Lower leg skin (tissue), 4 donors: ENCODE data around the gene MRPL58. TPM values are rescaled to one million over a fixed set of nuclear protein-coding genes. Genes with fewer than 3 reads are reported as not detected.
"Not testable (repeated sequence)": the region's sequence is repeated elsewhere in the genome, so short reads cannot be mapped to it uniquely, and the experiment has no call there.

Source experiments
- DNase-seq, 2 donors: peaks; one replicate each; pipeline ENCODE4 v3.0.0-alpha.2; 2019; ENCODE audit warnings: low spot score in 2 of 2
- H3K4me3 ChIP-seq: fragments of 200-600 bp; sonication (generic); 2 replicates; pipeline ENCODE4 v1.5.1; 2017; ENCODE audit warnings: mild to moderate bottlenecking, low read depth; ENCODE audit not compliant: poor library complexity, severe bottlenecking
- POLR2A ChIP-seq, 2 donors: fragments of 450-650 bp; IDR thresholded peaks; one replicate each; pipeline ENCODE4 v1.6.1; 2016 to 2017; ENCODE audit warnings: antibody characterized with exemption in 2 of 2, mild to moderate bottlenecking in 1 of 2, moderate library complexity in 1 of 2
- WGBS, 2 donors: methylation state at CpG; one replicate each; pipeline ENCODE4 v1.1.5; 2018; 5-methylcytosine and 5-hydroxymethylcytosine counted together
- intact Hi-C: fragments of 100-400 bp; cut with DNase I; formaldehyde crosslinking; loops from one replicate; pipeline ENCODE4 v1.15.0; 2023; ENCODE audit warnings: low total_unique reads
- total RNA-seq, 4 donors: library from RNA; depleted of rRNA; stranded (reverse); fragments of >200 nt; gene quantifications; one replicate each; pipeline ENCODE4 v1.1.0, GENCODE V29; 2016
- TF ChIP-seq, protein P1 (sequence below), 3 donors: fragments of 450-650 bp; IDR thresholded peaks; one replicate each; pipeline ENCODE4 v1.5.1; 2016; ENCODE audit warnings: antibody characterized with exemption in 3 of 3, mild to moderate bottlenecking in 3 of 3, moderate library complexity in 2 of 3

MRPL58 gene
- total RNA-seq, 4 donors from 2014 or later = 48.6 to 76.4 (median 58.8) TPM

DNA sequence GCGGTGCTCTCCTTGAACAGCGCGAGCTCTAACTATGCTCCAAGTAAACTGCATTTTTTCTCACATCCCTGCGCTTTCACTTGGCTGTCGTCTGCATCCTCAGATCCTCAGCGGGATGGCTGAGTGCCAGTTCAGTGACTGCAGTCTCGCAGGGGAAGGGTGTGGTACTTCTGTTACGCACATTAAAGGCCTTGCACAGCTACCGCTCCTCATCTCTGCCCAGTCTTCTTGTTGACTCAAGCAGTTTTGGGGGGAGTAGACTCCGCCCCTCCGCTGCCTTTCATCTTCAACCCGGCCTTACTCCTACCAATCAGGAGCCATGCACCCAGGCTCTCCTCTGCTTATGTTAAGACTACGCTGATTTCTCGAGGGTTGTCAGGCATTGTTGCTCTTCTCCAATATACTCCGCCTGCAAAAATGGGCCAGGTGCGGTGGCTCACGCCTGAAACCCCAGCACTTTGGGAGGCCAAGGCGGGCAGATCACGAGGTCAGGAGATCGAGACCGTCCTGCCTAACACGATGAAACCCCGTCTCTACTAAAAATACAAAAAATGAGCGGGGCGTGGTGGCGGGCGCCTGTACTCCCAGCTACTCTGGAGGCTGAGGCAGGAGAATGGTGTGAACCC is 24.3 kb downstream of the MRPL58 start:
- WGBS, 2 donors = 43 to 48% methylated on average over 27 of the region's 27 CpGs
- TF ChIP-seq, protein P1, sequence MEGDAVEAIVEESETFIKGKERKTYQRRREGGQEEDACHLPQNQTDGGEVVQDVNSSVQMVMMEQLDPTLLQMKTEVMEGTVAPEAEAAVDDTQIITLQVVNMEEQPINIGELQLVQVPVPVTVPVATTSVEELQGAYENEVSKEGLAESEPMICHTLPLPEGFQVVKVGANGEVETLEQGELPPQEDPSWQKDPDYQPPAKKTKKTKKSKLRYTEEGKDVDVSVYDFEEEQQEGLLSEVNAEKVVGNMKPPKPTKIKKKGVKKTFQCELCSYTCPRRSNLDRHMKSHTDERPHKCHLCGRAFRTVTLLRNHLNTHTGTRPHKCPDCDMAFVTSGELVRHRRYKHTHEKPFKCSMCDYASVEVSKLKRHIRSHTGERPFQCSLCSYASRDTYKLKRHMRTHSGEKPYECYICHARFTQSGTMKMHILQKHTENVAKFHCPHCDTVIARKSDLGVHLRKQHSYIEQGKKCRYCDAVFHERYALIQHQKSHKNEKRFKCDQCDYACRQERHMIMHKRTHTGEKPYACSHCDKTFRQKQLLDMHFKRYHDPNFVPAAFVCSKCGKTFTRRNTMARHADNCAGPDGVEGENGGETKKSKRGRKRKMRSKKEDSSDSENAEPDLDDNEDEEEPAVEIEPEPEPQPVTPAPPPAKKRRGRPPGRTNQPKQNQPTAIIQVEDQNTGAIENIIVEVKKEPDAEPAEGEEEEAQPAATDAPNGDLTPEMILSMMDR (IDR thresholded peaks at IDR 0.05) = no peak
- TF ChIP-seq POLR2A (IDR thresholded peaks at IDR 0.05) = no peak
- intact Hi-C loops = no loop called here

DNA sequence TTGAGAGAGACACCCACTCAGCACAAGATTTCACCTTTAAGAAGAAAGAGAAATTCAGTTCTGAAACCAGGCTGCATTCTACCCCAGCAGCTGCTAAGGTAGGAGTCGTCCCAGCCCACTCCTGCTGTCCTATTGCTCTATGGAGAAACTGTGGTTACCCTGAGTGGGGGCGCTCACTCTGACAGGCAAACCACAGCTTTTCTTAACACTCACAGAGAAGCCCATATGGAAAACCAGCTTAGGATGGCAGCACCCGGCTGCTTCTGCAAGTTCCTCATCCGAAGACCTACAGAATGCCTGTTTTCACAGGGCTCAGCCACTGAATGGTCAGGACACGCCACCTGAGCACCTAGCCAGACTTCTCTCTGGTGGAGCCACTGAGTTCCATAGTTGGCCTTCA is 26.8 kb downstream of the MRPL58 start:
- no peak overlapping the region for H3K4me3 ChIP-seq
- TF ChIP-seq POLR2A (IDR thresholded peaks at IDR 0.05) = no peak
- TF ChIP-seq, protein P1 (IDR thresholded peaks at IDR 0.05) = no peak
- DNase-seq = no peak
- intact Hi-C loops = no loop called here
- 82 to 91% methylated on average over 5 of the region's 5 CpGs for WGBS, 2 donors

More for the DNA sequence above, 24.3 kb downstream of the MRPL58 start:
- peak; percentile 92 to 97 for DNase-seq
- H3K4me3 ChIP-seq = no peak overlapping the region

DNA sequence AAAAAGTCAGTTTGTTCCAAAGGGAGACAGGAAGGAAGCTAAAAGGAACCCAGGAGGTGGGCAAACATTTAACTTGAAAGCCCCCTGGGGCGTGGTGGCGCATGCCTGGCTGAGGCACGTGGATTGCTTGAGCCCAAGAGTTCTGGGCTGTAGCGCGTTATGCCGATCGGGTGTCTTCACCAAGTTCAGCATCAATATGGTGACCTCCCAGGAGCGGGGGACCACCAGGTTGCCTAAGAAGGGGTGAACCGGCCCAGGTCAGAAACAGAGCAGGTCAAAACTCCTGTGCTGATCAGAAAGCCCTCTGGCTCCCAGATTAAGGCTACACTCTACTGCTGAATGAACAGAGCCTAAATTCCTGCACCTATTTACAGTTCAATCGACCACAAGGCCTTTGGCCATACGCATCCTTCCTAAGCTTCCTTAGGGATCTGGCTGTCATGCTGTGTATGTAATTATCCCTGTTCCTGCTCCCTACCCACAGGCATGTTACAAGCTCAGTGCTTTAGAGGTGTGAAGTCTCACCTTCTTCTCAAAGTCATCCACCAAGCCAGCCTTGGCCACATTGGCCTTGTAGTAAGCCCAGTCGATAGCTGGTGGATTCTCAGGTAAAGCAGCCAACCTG is 29.3 kb downstream of the MRPL58 start:
- TF ChIP-seq, protein P1 (IDR thresholded peaks at IDR 0.05) = no peak
- no peak for TF ChIP-seq POLR2A (IDR thresholded peaks at IDR 0.05)
- intact Hi-C loops = no loop called here
- no peak overlapping the region for H3K4me3 ChIP-seq
- 85 to 90% methylated on average over 12 of the region's 12 CpGs for WGBS, 2 donors
- DNase-seq = no peak

DNA sequence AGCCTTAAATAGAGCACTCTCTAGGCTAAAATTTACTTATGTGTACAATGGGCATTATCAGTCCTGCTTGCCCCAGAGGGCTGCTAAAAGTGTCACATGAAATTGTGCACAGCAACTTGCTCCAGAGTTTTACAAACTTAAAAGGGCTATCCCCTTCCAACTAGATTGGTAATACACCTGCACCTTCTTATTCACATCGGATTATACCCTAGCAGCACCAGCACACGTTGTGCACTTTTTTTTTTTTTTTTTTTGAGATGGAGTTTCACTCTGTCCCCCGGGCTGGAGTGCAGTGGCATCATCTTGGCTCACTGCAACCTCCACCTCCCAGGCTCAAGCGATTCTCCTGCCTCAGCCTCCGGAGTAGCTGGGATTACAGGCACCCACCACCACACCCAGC is 31.3 kb downstream of the MRPL58 start:
- WGBS, 2 donors = 70 to 76% methylated on average over 5 of the region's 5 CpGs
- DNase-seq, H3K4me3 ChIP-seq, intact Hi-C loops: not testable (repeated sequence)

DNA sequence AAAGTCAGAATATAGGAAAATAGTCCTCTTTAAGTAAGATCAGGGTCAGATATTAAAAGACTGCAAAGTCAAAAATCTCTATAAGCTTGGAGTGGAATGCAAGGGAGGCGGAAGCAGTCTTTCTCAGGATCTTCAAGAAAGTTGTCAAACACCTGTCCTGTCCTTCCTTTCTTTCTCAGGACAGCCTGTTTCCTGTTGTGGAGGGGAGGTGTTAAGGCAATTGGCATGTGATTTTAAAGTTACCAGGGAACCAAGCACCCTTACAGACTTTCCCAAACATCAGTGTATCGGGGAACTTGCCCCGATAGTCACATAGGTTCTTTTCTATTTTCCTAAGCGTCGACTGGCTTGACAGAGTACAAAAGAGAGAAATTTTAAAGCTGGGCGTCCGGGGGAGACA is 32.2 kb downstream of the MRPL58 start:
- no peak for DNase-seq
- H3K4me3 ChIP-seq = no peak overlapping the region
- WGBS, 2 donors = 73 to 82% methylated on average over 7 of the region's 7 CpGs
- TF ChIP-seq, protein P1 (IDR thresholded peaks at IDR 0.05) = no peak
- TF ChIP-seq POLR2A (IDR thresholded peaks at IDR 0.05) = no peak
- intact Hi-C loops = no loop called here

DNA sequence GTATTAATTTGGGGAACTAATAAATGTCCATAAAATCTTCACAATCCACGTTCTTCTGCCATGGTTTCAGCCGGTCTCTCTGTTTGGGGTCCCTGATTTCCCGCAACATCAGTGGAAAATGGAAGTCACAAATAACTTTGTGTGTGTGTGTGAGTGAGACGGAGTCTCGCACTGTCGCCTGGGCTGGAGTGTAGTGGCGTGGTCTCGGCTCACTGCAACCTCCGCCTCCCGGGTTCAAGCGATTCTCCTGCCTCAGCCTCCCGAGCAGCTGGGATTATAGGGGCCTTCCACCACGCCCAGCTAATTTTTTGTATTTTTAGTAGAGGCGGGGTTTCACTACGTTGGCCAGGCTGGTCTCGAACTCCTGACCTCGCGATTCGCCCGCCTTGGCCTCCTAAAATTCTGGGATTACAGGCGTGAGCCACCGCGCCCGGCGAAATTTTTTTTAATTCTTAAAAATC is 33.5 kb downstream of the MRPL58 start:
- intact Hi-C loops, DNase-seq: not testable (repeated sequence)
- peak overlapping the region; percentile 98 for H3K4me3 ChIP-seq
- WGBS, 2 donors = 17 to 21% methylated on average over 25 of the region's 25 CpGs
